Measurements from ENCODE around the gene CSK. TPM values are rescaled to one million over a fixed set of nuclear protein-coding genes. Genes with fewer than 3 reads are reported as not detected.

Gene CSK
- total RNA-seq, 1 donor from 2014 or later: 477 TPM

DNA sequence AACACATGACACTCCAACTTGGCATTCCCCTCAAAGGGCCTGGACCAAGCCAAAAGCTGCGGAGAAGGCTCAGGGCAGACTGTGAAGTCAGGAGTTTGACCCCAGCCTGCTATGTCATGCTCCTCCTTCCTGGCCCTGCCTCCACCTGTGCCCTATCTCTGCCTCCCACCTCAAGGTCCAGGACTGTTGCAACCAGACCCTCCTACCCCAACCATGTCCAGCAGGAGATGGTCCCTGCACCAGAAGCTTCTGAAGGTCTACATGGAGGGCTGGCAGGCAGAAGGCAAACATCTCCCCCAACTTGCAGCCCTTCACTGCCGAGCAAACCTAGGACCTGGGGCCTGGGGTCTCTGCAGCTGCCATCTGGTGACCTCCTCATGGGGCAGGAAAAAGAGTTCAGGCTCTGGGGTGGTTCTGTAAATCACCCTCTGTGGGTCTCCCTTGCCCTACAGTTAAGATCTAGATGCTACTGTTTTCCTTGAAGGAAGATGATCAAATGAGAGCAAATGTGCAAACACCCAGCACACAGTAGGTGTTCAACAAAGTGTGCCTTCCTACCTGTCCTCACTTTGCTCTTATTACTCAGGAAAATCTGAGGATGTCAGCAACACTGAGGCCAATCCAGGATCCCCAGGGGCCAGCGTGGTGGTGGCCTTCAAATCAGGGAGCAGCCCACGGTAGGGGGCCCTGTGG lies 11.5 kb upstream of the CSK start:
- intact Hi-C loops (cut with micrococcal nuclease): no loop called here

GRCh38 chr15:74773329-74773728 lies 8.6 kb upstream of the CSK start:
- intact Hi-C loops (cut with micrococcal nuclease): no loop called here

DNA sequence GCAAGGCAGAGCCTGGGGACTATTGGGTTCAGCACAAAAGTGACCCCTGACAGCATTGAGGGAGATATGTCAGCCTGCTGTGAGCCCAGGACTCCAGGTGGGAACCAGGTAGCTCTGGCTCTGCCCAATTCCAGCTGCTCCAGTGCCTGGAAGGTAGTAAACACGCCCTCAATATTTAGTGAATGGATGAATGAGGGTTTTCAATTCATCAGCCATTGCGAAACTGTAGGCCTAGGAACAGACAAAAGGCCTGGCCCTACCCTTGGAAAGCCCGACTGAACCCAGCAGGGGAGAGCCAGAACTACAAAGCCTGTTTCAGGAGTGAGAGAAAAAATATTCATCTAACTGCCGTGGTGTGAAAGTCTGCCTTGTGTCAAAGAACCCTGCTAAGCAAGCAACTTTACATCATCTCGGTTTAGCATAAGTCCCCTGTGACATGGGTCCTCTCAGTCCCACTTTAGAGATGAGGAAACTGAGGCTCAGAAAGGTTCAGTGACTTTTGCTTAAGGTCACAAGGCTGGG lies 8.1 kb upstream of the CSK start:
- intact Hi-C loops (cut with micrococcal nuclease): no loop called here

DNA sequence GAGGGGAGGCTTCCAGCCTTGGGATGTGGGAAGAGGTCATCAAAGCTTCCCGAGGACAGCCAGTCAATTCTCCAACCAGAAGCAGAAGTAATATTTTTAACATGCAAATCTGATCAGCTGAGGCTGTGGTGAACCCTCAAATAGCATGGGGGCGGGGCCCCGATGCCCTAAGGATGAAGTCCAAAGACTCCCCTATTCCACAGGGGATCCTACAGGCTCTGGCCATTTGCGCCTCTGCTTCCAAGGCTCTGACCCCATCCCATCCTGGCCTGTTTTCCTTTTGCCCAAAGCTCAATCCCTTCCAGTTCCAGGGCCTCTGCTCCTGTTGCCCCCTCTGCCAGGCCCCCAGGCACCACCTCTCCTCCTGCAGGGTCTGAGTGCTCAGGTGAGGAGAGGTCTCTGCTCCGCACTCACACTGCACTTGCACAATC lies 6.7 kb upstream of the CSK start:
- intact Hi-C loops (cut with micrococcal nuclease): no loop called here

DNA sequence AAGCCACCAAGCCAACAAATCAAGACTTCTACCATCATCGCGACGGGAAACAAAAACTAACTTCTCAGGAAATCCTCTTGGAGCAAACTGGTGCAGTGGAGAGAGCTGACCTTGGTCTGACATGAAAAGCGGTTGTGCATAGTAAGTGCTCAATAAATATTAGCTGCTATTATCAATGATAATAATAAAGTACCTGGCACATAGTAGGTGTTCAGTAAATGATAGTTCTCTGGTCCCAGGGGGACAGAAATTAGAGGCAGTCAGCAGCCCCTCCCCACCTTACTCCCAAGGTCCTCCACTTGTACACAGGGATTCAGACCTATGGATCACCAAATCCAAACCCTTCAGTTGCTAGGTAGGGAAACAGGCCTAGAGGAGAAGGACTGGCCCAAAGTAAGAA lies 6.0 kb upstream of the CSK start:
- intact Hi-C loops (cut with micrococcal nuclease): no loop called here

GRCh38 chr15:74776821-74777768 lies 4.8 kb upstream of the CSK start:
- intact Hi-C loops (cut with micrococcal nuclease): no loop called here

DNA sequence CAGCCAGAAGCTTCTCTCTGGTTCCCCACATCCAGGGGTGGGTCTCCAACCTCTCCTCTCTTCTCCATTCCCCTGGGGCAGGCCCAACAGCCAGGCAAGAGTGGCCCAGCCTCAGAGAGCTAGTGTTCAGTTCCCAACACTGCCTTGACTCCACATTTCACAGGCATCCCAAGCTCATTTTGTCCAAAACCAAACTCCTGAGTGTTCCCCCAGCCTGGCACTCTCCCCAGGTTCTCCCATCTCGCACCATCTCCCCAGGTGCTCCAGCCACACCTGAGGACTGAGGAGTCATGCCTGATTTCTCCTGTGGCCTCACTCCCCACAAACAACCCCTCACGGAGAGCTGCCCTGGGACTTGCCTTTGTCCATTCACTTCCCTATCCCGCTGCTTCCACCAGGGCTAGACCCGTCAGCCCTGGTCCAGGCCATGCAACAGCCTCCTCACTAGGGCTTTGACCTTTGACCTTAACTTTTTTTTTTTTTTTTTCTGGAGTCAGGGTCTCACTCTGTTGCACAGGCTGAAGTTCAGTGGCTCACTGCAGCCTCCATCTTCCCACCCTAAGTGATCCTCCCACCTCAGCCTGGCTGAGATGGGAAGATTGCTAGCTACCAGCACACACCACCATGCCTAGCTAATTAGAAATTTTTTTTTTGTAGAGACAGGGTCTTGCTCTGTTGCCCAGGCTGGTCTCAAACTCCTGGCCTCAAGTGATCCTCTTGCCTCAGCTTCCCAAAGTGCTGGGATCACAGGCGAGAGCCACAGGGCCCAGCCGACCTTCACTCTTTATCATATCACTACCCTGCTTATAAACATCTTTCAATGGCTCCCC lies 3.9 kb upstream of the CSK start:
- intact Hi-C loops (cut with micrococcal nuclease): no loop called here

GRCh38 chr15:74778599-74778970 lies 3.3 kb upstream of the CSK start:
- intact Hi-C loops (cut with micrococcal nuclease): no loop called here

GRCh38 chr15:74779162-74779648 lies 2.7 kb upstream of the CSK start:
- intact Hi-C loops (cut with micrococcal nuclease): no loop called here

DNA sequence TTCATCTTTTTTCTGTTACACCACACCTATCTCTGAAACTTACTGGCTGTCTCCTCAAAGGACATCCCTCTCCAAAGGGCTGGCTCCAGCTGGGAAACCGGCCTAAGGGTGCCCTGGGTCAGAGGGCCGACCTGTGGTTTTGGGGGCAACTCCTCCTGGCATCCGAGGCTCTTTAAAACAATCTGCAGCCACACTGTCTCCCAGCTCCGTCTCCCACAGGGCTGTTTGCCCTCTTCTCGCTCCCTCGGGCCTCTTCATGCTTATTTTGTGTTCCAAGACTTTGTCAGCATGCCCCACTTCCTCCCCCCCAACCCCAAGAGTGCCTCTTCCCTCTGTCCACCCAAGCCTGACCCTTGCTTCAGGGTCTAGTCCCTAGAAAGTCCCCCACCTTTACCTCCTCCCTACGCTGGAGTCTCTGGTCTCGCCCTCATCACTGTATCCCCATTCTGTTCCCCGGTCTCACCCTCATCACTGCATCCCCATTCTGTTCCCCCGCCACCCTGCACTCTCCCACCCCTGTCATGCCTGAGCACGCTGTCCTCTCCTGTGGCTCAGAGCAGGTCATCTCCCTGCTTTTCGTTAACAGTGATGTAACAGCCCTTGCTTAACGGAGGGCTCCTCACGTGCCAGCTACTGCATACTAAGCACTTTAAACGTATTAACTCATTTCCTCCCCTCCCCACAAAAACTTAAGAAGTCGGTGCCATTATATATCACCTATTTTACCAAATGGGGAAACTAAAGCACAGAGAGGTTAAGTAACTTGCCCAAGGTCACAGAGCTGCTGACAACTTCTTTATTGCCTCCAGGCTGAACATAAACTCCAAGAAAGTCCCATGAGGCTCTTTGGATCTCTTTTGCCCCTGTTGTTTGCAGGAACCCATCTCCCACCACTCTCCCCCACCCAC lies 1.1 kb upstream of the CSK start:
- intact Hi-C loops (cut with micrococcal nuclease): loop anchor here (1.0 to 10.0 kb wide), 7 partner anchors 8 to 844 kb away; partner anchors contain the start of genes COX5A, SEMA7A, SNUPN and UBL7

DNA sequence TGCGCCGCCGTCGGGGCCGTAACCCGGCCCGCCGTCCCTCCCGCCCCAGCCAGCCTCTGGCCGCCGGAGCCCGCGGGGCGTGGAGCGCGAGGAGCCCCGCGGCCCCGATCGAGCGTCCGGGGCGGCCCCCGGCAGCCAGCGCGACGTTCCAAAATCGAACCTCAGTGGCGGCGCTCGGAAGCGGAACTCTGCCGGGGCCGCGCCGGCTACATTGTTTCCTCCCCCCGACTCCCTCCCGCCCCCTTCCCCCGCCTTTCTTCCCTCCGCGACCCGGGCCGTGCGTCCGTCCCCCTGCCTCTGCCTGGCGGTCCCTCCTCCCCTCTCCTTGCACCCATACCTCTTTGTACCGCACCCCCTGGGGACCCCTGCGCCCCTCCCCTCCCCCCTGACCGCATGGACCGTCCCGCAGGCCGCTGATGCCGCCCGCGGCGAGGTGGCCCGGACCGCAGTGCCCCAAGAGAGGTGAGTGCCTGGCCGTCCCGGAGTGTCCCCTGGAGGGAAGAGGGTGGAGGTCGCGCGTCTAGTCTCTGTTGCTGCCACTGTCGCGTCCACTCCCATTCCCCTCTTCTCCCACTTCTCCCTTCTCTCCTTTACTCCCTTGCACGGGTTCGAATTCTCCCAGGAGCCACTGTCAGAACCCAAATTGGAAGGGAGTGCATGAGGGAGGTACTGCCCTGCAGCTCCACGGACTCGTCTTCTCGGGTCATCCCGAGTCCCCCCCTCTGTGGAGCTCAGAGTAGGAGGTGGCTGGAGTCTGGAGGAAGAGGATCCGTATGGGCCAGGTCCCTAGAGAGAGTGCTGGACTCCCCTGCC lies 585 bp downstream of the CSK start:
- intact Hi-C loops (cut with micrococcal nuclease): loop anchor here (10.0 kb wide), 2 partner anchors 348 to 842 kb away; partner anchors contain the start of genes SEMA7A and SNUPN

GRCh38 chr15:74783072-74783807 lies 1.4 kb downstream of the CSK start:
- intact Hi-C loops (cut with micrococcal nuclease): loop anchor here (10.0 kb wide), 2 partner anchors 348 to 842 kb away; partner anchors contain the start of genes SEMA7A and SNUPN

DNA sequence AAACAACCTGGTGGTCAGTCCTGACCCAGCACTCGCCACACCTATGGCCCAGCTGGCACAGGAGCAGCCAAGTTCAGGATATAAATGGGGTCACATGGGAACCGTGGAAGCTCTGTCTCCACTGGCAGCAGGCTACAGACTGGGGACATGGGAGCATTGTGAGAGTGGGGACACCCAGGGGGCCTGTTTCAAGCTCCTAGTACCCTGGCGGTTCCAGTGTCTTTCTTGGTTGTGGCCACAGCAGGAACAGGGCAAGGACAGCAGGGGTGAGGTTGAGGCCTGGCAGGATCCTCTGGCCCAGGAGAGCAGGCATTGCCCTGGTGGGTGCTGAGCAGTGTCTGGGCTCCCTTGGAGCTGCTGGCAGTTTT lies 1.9 kb downstream of the CSK start:
- intact Hi-C loops (cut with micrococcal nuclease): loop anchor here (10.0 kb wide), 2 partner anchors 349 to 841 kb away; partner anchors contain the start of genes SEMA7A and SNUPN

- intact Hi-C loops (cut with micrococcal nuclease): loop anchor here (5.0 to 10.0 kb wide), 5 partner anchors 350 to 840 kb away; partner anchors contain the start of genes C15orf39, MAN2C1, PTPN9 and SEMA7A
Measured at GRCh38 chr15:74784426-74785193, 2.7 kb downstream of the CSK start.

GRCh38 chr15:74785194-74786032 lies 3.5 kb downstream of the CSK start:
- intact Hi-C loops (cut with micrococcal nuclease): loop anchor here (2.0 to 10.0 kb wide), 6 partner anchors 245 to 839 kb away; partner anchors contain the start of genes ARID3B, C15orf39, MAN2C1 and PTPN9

DNA sequence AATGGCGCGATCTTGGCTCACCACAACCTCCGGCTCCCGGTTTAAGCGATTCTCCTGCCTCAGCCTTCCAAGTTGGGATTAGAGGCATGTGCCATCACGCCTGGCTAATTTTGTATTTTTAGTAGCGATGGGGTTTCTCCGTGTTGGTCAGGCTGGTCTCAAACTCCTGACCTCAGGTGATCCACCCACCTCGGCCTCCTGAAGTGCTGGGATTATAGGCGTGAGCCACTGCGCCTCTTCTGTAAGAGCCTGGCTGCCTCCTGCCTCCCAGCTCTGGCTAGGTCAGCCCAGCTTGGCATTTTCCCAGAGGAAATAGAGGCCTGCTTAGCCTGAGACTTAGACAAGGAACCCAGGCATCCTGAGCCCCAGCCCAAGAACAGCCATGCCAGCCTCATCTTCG lies 4.2 kb downstream of the CSK start:
- intact Hi-C loops (cut with micrococcal nuclease): loop anchor here (2.0 to 10.0 kb wide), 6 partner anchors 245 to 839 kb away; partner anchors contain the start of genes ARID3B, C15orf39, MAN2C1 and PTPN9
